HG03442 (cell line): ENCODE results near the gene CD4.
"Not testable (repeated sequence)": the region's sequence is repeated elsewhere in the genome, so short reads cannot be mapped to it uniquely, and the experiment has no call there.

Experiments used
- ATAC-seq: cut with Tn5 transposase; IDR thresholded peaks from one replicate; pipeline ENCODE4 v1.9.1; 2021; ENCODE audit warnings: mild to moderate bottlenecking, moderate library complexity; ENCODE audit not compliant: unreplicated experiment

The CD4 gene

GRCh38 chr12:6865307-6865706 lies 76.0 kb downstream of the CD4 start:
- ATAC-seq: not testable (repeated sequence)

DNA sequence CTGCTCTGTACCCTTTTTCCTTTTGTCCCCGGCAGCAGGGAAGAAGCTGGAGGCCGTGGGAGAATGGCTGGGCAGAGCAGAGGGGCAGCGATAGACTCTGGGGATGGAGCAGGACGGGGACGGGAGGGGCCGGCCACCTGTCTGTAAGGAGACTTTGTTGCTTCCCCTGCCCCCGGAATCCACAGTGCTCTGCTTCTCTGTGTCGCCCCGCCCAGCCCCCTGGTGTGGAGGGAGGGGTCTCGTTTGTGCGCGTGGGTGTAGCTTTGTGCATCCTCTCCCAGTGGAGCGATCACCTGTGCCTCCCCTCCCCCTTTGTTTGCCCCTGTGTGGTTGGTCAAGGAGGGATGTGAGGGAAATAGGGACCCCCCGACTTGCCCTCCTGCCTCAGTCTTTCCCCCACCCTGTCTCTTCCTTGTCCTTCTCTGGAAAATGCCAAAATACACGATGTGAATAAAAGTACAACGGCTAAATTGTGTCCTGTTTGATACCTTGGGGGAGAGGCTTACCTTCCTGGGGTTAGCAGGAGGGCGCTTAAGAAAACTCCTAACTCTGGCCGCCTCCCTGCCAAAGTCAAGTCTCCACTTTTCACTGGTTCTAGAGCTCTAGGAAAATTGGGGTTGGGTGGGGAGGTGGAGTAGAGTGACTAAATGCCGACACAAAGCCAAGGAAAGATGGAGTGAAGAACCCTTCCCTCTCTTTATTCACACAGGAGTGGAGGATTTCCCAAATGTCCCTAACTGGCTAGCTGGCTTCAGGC lies 77.0 kb downstream of the CD4 start:
- no peak for ATAC-seq

GRCh38 chr12:6866920-6867412 lies 77.6 kb downstream of the CD4 start:
- peak; percentile 7 for ATAC-seq

DNA sequence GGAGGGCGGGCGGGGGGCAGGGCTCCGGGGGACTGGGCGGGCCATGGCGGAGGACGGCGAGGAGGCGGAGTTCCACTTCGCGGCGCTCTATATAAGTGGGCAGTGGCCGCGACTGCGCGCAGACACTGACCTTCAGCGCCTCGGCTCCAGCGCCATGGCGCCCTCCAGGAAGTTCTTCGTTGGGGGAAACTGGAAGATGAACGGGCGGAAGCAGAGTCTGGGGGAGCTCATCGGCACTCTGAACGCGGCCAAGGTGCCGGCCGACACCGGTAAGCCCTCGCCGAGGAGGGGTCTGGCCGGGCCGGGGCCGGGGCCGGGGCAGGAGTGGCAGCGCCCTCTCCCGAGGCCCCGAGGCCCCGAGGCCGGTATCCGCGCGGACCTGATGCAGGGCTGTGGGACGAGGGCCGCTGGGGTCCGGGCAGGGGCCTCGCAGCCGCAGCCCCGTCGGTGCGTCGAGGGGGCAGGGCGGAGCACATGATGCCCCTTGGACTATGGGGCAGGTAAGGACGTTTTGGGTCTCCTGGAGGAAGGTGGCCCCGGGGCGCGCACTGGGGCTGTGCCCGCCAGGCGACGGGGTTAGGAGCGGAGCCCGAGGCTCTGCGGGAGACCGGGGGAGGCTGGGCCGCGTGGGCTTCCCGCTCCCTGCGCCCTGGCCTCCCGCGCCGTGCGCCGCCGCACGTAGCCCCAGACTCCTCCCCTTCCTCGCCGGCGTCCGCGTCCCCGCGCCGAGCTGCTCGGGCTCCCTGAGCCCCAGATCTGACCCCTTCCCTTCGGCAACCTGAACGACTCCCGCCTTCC lies 78.3 kb downstream of the CD4 start, which contains the start of gene TPI1:
TSS of gene TPI1 (plus strand) at position 119 of the 798 bp plus-strand sequence. CDS start at position 155, 36 bp downstream.
- peak; percentile 61 for ATAC-seq

DNA sequence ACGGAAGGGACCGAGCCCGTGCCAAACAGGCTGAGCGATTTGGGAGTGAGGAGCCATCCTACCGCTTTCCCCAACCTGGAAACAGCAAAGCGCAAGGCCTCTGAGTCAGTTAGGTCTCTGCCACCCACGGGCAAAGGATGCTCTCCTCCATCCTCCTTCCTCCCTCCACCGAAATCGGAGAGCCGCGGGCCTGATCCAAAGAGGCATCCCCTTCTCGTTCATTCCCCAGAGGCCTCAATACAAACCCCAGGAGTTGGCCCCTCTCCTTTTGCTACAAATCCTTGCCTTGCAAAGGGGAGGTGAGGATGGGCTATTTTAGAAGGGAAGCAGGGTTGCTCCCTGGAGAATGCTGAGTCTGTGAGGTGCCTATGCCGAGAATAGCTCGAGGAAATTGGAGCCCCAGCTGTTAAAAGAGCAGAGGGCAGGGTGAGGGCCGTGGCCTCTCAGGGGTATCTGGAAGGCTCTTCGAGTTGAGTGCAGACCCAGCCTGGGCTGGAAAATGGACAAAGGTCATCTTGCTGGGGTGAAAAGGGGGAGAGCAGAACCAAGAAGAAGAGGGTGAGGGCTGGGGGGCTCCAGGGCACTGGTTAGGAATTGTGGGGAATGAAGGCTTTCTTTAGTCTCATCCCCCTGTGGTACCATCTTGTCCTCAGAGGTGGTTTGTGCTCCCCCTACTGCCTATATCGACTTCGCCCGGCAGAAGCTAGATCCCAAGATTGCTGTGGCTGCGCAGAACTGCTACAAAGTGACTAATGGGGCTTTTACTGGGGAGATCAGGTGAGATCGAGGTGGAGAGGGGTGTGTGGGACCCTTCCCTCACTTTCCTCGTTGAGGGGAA lies 79.1 kb downstream of the CD4 start:
- ATAC-seq: no peak

DNA sequence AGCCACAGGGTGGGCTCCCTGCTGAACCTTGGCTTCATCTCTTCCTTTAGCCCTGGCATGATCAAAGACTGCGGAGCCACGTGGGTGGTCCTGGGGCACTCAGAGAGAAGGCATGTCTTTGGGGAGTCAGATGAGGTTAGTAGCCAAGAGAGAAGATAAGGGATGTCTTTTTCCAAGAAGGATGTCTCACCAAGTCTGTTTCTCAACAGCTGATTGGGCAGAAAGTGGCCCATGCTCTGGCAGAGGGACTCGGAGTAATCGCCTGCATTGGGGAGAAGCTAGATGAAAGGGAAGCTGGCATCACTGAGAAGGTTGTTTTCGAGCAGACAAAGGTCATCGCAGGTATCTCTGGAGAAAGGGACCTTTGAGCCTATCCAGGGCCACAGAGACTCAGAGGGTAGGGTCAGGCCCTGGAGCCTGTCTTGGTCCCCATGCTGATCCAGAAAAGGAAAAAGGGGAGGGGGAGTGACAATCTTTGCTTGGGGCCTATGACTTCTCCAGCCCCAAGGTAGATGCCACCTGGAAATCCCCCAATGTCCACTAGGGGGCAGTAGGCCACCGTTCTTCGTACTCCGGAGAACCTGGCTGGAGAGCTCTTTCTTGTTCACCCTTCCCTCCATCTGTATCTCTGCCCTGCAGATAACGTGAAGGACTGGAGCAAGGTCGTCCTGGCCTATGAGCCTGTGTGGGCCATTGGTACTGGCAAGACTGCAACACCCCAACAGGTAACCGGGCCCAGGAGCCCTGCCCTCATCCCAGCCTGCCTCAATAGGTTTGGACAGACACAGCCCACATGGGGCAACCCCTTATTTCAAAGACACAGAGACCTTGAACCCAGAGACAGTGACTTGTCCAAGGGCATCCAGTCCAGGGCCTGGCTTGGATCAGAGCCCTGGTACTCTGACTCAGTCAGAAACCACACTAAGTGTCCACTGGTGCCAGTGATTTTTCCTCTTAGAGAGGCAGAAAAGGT lies 80.0 kb downstream of the CD4 start:
- ATAC-seq: no peak

GRCh38 chr12:6870304-6870703 lies 81.0 kb downstream of the CD4 start:
- not testable (repeated sequence) for ATAC-seq
